HepG2 (cell line): ENCODE data around the gene DDX31. TPM values are rescaled to one million over a fixed set of nuclear protein-coding genes. Genes with fewer than 3 reads are reported as not detected.

Experiments used
- BHLHE40 ChIP-seq: IDR thresholded peaks from 2 replicates; pipeline ENCODE4 v1.6.1; 2011; ENCODE audit warnings: low read length, improper control_type of control experiment
- DNMT1 ChIP-seq: sonication (generic); formaldehyde crosslinking; IDR thresholded peaks from 2 replicates; pipeline ENCODE4 v1.5.1; 2020; ENCODE audit warnings: mild to moderate bottlenecking, missing genetic modification reagents
- FOSL2 ChIP-seq: sonication (generic); formaldehyde crosslinking; IDR thresholded peaks from 2 replicates; pipeline ENCODE4 v1.4.0; 2020; ENCODE audit warnings: missing genetic modification reagents
- HDAC6 ChIP-seq: fragments of 200-600 bp; sonication (generic); IDR thresholded peaks from 2 replicates; pipeline ENCODE4 v1.7.0; 2017; ENCODE audit warnings: mild to moderate bottlenecking, antibody characterized with exemption, low read length, low read depth
- KLF11 ChIP-seq: IDR thresholded peaks from 2 replicates; pipeline ENCODE4 v1.6.1; 2016; ENCODE audit warnings: missing compliant biosample characterization
- SUZ12 ChIP-seq: fragments of 150-350 bp; IDR thresholded peaks from 2 replicates; pipeline ENCODE4 v1.6.1; 2014; ENCODE audit warnings: low read depth, low read length
- TEAD2 ChIP-seq: sonication (generic); formaldehyde crosslinking; IDR thresholded peaks from 2 replicates; pipeline ENCODE4 v1.9.0; 2021; ENCODE audit warnings: missing genetic modification reagents
- THAP11 ChIP-seq: IDR thresholded peaks from 2 replicates; pipeline ENCODE4 v1.6.1; 2016; ENCODE audit warnings: missing biosample characterization, missing genetic modification reagents
- ZFP1 ChIP-seq: IDR thresholded peaks from 2 replicates; pipeline ENCODE4 v1.6.1; 2016
- ZNF230 ChIP-seq: sonication (generic); formaldehyde crosslinking; IDR thresholded peaks from 2 replicates; pipeline ENCODE4 v1.4.0; 2020; ENCODE audit warnings: mild to moderate bottlenecking, missing genetic modification reagents
- ZNF383 ChIP-seq: sonication (generic); formaldehyde crosslinking; IDR thresholded peaks from 2 replicates; pipeline ENCODE4 v1.4.0; 2020; ENCODE audit warnings: missing genetic modification reagents, mild to moderate bottlenecking, borderline replicate concordance
- ZNF629 ChIP-seq: sonication (generic); formaldehyde crosslinking; conservative IDR thresholded peaks from 2 replicates; pipeline ENCODE4 v1.5.0; 2020; ENCODE audit warnings: missing genetic modification reagents
- ZNF850 ChIP-seq: sonication (generic); formaldehyde crosslinking; conservative IDR thresholded peaks from 2 replicates; pipeline ENCODE4 v1.9.0; 2021; ENCODE audit warnings: mild to moderate bottlenecking, missing genetic modification reagents
- polyA plus RNA-seq, 8 experiments: library from polyadenylated mRNA; depleted of rRNA in 3 of 8; stranded (reverse) in 7 of 8; unstranded in 1 of 8; fragments of >200 nt; fragmentation: Illumina TruSeq in 4 of 8; extraction: Trizol in 4 of 8; gene quantifications; 2 replicates each; pipeline versions ENCODE4 v1.2.1 to v1.2.3, GENCODE V29; 2011 to 2016; ENCODE audit warnings: low read depth in 4 of 8, missing spikeins in 1 of 8, mixed read lengths in 1 of 8; ENCODE audit not compliant: insufficient read depth in 1 of 8
- total RNA-seq, 5 experiments: library from RNA; depleted of rRNA; stranded (reverse); fragments of >200 nt; fragmentation: Illumina TruSeq; extraction: Trizol; gene quantifications; 2 replicates each; pipeline ENCODE4 v1.2.3, GENCODE V29; 2016; ENCODE audit warnings: low read depth in 1 of 5
- TF ChIP-seq, protein P1 (sequence below): IDR thresholded peaks from 2 replicates; pipeline ENCODE4 v1.4.0; 2020; ENCODE audit warnings: mild to moderate bottlenecking, missing genetic modification reagents
- TF ChIP-seq, protein P2 (sequence below): sonication (generic); formaldehyde crosslinking; IDR thresholded peaks from 2 replicates; pipeline ENCODE4 v1.5.1; 2020; ENCODE audit warnings: missing genetic modification reagents, mild to moderate bottlenecking, borderline replicate concordance
- TF ChIP-seq, protein P3 (sequence below): sonication (generic); formaldehyde crosslinking; IDR thresholded peaks from 2 replicates; pipeline ENCODE4 v1.4.0; 2020; ENCODE audit warnings: mild to moderate bottlenecking, low read depth, missing genetic modification reagents
- TF ChIP-seq, protein P4 (sequence below): sonication (generic); formaldehyde crosslinking; IDR thresholded peaks from 2 replicates; pipeline ENCODE4 v1.4.0; 2020; ENCODE audit warnings: missing genetic modification reagents

Gene DDX31
- total and polyA plus RNA-seq, 2 of the 13 experiments (the other 11 are each of a cell fraction or from before 2014, with no cell fraction given), result 11.4 to 16.3 TPM

DNA sequence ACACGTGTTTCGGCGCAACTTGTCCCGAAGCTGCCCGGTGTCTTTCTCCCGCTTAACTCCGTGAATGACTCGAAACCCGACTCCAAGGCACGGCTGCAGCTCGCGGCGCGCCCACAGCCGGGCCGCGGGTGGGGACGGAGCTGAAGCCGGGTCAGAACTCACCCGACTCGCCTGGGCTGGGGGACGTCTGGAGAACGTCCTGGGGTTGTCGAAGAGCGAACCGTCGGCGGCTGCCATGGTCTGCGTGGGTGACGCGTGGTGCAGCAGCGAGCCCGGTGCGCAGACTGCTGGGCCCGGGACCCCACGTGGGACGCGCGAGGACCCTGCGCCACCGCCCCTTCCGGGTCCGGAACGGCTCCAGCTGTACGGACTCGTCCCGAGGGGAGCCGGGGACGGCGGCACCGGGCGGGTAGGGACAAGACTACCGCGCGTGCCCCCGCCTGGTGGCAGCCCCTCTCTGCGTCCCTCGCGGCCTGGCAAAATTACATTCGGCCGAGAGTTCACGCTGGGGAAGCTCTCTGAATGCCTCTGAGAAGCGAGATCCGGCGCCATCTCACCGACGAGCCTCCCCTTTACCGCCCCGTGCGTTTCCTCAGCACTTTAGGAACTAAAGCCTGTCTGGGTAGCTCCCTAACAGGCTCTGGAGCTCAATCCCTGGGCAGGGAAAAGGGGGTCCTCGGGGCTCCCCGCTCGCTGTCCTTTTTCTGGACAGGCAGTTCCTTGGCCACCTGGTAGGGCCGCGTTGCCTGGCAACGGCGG, at the start of gene DDX31 (continued):
- TF ChIP-seq, protein P1, sequence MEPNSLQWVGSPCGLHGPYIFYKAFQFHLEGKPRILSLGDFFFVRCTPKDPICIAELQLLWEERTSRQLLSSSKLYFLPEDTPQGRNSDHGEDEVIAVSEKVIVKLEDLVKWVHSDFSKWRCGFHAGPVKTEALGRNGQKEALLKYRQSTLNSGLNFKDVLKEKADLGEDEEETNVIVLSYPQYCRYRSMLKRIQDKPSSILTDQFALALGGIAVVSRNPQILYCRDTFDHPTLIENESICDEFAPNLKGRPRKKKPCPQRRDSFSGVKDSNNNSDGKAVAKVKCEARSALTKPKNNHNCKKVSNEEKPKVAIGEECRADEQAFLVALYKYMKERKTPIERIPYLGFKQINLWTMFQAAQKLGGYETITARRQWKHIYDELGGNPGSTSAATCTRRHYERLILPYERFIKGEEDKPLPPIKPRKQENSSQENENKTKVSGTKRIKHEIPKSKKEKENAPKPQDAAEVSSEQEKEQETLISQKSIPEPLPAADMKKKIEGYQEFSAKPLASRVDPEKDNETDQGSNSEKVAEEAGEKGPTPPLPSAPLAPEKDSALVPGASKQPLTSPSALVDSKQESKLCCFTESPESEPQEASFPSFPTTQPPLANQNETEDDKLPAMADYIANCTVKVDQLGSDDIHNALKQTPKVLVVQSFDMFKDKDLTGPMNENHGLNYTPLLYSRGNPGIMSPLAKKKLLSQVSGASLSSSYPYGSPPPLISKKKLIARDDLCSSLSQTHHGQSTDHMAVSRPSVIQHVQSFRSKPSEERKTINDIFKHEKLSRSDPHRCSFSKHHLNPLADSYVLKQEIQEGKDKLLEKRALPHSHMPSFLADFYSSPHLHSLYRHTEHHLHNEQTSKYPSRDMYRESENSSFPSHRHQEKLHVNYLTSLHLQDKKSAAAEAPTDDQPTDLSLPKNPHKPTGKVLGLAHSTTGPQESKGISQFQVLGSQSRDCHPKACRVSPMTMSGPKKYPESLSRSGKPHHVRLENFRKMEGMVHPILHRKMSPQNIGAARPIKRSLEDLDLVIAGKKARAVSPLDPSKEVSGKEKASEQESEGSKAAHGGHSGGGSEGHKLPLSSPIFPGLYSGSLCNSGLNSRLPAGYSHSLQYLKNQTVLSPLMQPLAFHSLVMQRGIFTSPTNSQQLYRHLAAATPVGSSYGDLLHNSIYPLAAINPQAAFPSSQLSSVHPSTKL (CRISPR knock-in tag), result no peak; the same call in 1 of the 2 replicates
- peak; percentile 90 for TF ChIP-seq ZNF230 (CRISPR knock-in tag)
- TF ChIP-seq BHLHE40, result no peak
- TF ChIP-seq KLF11, result no peak; the same call in 1 of the 2 replicates
- peak; percentile 35; the same call in 1 of the 2 replicates for TF ChIP-seq ZFP1 (CRISPR knock-in tag)
- TF ChIP-seq ZNF629, result no peak
- TF ChIP-seq ZNF383, result no peak
- TF ChIP-seq FOSL2 (CRISPR knock-in tag), result peak; percentile 46
- peak; percentile 94 for TF ChIP-seq ZNF850 (CRISPR knock-in tag)
- TF ChIP-seq, protein P2, sequence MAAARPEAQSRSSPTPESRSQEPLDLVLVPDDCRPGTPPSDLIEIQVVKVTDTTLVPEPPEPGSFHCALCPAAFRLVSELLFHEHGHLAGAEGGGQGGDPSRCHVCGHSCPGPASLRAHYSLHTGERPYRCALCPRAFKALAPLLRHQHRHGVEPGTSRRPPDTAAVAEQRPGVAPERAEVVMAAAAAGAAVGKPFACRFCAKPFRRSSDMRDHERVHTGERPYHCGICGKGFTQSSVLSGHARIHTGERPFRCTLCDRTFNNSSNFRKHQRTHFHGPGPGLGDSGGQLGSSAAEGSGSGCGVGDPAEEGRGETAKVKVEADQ (CRISPR knock-in tag), result peak; percentile 98
- peak; percentile 77; the same call in 1 of the 2 replicates for TF ChIP-seq THAP11
- TF ChIP-seq HDAC6, result no peak
- no peak; the same call in 1 of the 2 replicates for TF ChIP-seq DNMT1
- peak; percentile 97 for TF ChIP-seq TEAD2
- no peak for TF ChIP-seq SUZ12
- TF ChIP-seq, protein P3, sequence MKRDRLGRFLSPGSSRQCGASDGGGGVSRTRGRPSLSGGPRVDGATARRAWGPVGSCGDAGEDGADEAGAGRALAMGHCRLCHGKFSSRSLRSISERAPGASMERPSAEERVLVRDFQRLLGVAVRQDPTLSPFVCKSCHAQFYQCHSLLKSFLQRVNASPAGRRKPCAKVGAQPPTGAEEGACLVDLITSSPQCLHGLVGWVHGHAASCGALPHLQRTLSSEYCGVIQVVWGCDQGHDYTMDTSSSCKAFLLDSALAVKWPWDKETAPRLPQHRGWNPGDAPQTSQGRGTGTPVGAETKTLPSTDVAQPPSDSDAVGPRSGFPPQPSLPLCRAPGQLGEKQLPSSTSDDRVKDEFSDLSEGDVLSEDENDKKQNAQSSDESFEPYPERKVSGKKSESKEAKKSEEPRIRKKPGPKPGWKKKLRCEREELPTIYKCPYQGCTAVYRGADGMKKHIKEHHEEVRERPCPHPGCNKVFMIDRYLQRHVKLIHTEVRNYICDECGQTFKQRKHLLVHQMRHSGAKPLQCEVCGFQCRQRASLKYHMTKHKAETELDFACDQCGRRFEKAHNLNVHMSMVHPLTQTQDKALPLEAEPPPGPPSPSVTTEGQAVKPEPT (CRISPR knock-in tag), result peak; percentile 78
- TF ChIP-seq, protein P4, sequence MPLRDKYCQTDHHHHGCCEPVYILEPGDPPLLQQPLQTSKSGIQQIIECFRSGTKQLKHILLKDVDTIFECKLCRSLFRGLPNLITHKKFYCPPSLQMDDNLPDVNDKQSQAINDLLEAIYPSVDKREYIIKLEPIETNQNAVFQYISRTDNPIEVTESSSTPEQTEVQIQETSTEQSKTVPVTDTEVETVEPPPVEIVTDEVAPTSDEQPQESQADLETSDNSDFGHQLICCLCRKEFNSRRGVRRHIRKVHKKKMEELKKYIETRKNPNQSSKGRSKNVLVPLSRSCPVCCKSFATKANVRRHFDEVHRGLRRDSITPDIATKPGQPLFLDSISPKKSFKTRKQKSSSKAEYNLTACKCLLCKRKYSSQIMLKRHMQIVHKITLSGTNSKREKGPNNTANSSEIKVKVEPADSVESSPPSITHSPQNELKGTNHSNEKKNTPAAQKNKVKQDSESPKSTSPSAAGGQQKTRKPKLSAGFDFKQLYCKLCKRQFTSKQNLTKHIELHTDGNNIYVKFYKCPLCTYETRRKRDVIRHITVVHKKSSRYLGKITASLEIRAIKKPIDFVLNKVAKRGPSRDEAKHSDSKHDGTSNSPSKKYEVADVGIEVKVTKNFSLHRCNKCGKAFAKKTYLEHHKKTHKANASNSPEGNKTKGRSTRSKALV (CRISPR knock-in tag), result peak; percentile 45; the same call in 1 of the 2 replicates
